ENCODE results near the gene NETO1.

NETO1 gene

DNA sequence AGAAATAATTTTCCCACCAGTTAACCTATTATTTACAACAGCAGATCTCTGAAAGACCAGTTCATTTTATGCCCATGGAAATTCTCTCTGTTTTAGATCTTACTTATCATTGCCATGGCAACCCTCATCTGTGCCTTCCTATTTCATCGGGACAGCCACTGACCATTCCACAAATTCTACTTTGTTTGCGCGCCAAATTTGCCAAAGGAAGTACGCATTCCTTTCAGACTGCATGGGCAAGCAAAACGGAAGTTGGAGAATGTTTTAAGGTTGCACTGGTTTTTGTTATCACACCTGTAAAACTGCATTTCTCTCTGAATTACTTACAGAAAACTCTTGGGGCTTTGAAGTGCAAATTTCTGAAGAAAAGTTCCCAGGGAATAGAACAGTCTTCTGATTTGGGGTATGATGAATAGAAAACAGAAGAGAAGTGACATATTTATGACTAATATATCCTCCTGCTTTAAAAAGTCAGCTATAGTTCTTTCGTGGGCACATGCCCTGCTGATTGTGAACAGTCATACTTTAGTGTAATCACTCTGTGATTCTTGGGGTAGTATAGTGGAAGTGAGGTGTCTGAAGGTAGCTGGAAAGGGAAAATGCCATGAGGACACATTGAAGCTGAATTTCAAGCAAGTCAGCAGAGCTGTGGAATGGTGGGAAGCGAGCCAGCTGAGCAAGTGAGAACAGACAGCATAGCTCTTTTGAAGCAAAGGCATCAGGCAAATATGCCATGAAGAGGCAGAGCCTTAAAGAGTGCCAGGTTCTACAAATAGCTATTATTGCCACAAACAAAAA lies 20.9 kb downstream of the NETO1 start:
- in situ Hi-C loops (cut with MboI; ENCODE audit: low sequenced_read_pairs), result no loop called here

DNA sequence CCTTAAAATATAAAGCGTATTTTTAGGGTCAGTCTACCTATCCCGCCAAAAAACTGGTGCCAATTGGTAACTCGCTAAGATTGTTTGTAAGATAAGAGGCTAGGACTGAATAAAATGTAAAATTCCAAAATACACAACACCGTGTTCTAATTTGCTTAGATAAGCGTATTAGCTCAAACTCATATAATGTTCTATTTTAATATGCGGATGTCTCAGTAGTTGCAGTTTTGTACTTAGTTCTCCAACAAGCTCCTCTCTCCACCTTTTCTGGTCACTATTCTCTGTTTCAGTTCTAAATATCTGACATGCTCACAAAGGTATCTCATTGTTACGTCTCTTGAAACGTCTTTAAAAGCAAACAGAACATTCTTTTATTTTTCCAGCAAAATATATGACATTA lies 24.0 kb downstream of the NETO1 start:
- in situ Hi-C loops (cut with MboI; ENCODE audit: low sequenced_read_pairs), result no loop called here

DNA sequence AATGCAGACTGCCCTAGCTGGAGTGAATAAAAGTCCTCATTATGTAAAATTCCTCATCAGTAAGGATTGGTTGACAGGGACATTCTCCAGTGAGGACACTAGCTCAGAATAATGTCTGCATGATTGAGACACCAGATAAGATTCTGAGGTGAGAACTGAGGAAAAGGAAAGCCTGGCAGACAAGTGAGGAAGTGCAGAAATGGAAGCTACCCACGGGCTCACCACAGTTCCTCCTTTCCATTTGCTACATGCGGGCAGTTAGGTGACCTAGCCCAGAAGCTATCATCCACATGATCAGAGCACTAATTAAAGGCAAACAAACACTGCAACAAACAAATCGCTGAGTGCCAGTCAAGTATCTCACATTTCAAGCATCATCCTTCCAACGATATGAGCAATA lies 27.7 kb downstream of the NETO1 start:
- in situ Hi-C loops (cut with MboI; ENCODE audit: low sequenced_read_pairs), result no loop called here

DNA sequence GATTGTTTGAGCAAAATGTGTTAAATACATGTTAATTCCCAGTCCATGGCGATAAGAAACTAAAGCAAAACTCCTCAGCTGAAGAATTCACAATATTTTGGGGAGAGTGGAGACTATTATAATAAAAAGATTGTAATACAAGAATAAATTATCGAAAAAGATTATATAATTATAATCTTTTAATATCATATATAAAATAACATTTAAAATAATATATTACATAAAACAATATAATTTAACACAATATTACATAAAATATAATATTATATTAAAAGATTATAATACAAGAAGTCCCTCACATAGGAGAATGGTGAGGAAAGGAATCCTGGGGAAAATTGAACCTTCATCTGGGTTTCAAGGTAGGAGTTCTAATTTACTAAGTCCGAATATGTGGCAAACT lies 33.1 kb downstream of the NETO1 start:
- in situ Hi-C loops (cut with MboI; ENCODE audit: low sequenced_read_pairs), result no loop called here

DNA sequence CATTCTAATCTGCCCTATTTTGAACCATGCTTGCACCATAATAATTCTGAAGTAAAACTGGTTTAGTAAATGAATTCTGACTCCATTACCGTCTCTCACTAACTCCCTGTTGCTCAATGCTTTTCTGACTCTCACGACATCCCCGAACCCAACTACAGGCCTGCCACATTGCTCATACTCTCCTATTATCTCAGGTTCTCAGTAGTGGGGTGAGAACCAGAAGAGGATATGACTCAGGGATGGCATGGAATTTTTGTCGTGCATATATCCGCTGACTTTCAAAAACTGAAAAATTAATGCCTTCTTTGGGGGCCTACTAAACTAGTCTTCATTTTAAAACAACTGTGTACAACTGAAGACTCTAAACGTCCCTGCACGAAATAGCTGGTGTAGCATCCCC lies 34.3 kb downstream of the NETO1 start:
- in situ Hi-C loops (cut with MboI; ENCODE audit: low sequenced_read_pairs), result no loop called here

DNA sequence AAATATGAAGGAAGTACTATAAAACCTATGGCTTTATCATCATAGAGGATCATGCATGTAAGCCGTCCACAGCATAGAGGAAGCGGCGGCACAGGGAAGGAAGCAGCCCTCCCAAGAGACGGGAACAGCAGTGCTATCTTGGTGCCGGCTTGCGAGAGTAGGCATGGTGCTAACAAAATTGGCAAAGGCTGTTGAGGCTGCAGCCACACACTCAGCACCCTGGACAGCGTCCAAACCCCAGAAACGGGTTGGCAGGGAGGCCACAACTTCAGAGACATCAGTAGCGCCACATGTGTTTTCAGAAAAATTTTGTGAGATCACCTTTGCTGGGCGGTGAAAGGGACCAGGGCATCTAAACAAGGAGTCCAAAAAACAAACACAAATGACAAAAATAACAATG lies 37.7 kb downstream of the NETO1 start:
- in situ Hi-C loops (cut with MboI; ENCODE audit: low sequenced_read_pairs), result no loop called here

DNA sequence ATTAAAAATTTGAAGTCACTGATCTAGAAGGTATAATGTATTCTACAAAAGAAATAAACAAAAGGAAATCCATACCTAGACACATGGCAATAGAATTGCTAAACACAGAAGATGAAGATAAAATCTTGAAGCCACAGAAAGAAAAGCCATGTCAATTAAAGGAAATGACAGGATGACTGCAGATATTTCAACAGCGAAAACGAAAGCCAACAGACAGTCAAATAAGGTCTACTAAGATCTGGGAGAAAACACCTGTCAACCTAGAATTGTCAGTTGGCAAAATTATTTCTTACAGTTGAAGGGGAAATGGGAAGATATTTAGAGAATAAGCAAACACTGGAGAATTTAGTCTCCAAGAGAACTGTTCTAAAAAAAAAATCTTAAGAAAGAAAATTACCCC lies 39.2 kb downstream of the NETO1 start:
- in situ Hi-C loops (cut with MboI; ENCODE audit: low sequenced_read_pairs), result no loop called here

DNA sequence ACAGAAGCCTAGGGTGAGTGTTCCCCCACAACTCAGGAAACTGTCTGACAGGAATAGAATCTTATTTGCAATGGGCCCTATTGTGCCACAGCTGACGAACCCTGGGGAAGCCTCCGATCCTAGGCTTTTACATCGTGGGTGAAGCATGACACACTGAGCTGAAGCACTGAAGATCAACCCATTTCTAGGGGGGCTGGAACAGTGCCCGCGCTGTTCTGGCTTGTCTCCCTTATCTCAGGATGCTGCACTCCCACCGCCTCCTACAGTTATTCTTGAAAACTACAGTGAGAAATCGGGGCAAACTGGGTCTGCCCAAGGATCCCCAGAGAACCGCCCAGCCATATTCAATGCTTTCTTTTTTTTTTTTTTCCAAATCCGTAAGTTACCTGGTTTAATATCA lies 41.1 kb downstream of the NETO1 start:
- in situ Hi-C loops (cut with MboI; ENCODE audit: low sequenced_read_pairs), result no loop called here

DNA sequence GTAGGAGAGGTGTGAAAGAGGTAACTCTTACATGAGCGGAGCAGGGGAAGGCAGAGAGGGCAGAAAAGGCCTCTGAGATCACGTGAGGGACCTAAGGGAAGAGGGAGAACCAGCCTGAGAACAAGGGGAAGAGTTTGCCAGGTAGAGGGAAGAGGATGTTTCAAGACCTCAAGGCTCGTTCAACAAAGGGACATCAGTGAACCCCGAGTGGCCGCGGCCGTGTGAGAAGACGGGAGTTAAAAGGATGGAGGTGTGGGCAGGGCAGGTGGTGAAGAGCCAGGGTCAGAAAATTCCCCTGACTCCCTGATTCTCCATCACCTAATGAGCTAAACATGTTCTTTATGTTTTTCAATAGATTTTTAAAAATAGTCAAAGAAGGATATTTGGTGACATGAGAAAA lies 44.4 kb downstream of the NETO1 start:
- in situ Hi-C loops (cut with MboI; ENCODE audit: low sequenced_read_pairs), result no loop called here

DNA sequence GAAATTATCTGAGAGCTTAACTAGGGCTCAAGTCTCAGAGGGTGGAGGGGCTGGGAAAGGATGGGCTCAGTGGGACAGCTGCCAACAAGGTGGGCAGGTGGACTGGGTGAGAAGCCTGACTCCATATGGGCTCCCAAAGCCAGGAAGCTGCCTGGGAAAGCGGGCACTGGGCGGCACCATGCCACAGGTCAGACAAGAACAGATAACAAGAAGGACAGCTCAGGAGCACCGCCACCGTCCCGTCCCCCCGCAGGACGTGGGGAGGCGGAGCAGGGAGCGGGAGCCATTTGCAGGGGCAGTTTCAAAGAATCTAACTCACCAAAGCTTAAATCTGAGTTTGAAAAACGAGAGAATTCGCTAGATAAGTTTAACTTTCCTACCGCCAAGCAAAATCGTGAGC lies 45.6 kb downstream of the NETO1 start:
- in situ Hi-C loops (cut with MboI; ENCODE audit: low sequenced_read_pairs), result no loop called here

DNA sequence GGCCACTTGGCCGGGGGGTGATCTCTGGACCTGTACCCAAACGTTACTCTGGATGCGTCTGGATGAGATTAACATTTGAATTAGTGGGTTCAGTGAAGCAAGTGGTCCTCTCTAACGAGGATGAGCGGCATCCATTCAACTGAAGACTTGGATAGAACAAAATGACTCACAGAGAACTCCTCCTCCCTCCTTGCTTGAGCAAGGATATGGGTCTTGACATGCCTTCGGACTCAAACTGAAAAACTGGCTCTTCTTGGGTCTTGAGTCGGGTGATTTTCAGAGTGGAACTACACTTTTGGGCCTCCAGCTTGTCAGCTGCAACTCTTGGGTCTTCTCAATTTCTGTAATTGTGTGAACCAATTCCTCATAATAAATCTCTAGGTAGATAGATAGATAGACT lies 47.2 kb downstream of the NETO1 start:
- in situ Hi-C loops (cut with MboI; ENCODE audit: low sequenced_read_pairs), result no loop called here

DNA sequence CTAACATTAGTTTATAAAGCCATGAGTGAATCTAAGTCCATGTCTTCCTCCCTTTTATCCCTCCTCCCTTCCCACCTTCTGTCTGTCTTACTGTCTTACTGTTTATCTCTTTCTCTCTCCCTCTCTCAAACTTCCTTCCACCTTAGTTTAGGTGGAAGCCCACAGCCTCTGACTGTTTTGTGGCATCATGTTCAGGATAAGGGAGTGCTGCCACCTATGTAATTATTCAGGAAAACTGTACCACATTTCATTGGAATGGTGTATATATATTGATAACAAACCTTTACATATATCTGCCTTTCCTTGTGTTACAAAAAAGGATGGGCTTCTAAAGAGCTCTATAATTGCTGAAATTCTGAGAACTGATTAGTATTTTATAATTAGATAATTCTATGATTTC lies 48.7 kb downstream of the NETO1 start:
- in situ Hi-C loops (cut with MboI; ENCODE audit: low sequenced_read_pairs), result no loop called here

DNA sequence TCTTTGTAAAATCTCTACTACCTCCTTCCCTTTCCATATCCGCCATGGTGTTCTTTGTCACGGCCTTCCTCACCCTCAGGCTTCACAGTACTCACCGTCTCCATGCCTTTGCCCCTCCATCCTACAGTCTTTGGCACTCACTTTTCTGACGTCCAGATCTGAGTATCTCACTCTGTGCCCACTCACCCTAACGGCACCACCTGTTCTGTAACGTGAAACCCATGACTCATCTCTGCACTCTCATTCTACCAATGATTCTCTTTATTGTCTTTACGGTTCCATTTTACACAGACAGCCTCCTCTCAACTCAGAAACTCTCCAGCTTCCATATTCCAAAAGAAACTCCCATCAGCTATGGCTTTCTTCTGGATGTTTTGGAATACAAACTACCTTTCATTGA lies 56.7 kb downstream of the NETO1 start:
- in situ Hi-C loops (cut with MboI; ENCODE audit: low sequenced_read_pairs), result no loop called here

DNA sequence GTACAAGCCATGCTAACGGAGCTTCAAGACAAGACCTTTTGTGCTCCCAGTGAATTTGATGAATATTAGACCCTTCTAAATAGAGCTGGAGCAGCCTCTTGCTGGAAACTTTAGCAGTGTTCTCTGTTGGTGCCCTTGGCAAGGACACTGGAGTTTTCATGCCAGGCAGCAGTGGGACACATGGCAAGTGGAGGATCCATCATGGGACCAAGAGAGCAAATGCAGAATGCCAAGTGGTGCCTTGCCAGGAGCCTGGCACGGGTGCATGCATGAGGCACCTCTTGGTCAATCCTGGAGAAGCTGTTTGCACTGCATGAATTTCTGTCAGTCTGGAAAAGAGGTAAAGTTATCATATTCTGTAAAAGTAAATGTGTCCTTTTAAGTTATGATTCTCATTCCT lies 59.1 kb downstream of the NETO1 start:
- in situ Hi-C loops (cut with MboI; ENCODE audit: low sequenced_read_pairs), result no loop called here

DNA sequence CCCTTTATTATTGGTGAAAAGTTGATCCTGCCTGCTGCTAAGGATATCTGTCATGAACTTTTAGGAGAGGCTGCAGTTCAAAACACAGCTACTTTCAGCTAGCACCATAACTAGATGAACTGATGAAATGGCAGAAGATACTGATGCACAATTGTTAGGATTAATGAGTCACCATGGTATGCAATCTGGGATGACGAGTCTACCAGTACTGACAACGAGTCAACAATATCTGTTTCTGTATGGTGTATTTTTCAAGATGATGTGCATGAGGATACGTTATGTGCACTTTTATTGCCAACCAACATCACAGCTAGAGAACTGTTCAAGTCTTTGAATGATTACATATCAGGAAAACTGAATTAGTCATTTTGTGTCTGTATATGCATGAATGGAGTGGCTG lies 68.7 kb downstream of the NETO1 start:
- in situ Hi-C loops (cut with MboI; ENCODE audit: low sequenced_read_pairs), result no loop called here

DNA sequence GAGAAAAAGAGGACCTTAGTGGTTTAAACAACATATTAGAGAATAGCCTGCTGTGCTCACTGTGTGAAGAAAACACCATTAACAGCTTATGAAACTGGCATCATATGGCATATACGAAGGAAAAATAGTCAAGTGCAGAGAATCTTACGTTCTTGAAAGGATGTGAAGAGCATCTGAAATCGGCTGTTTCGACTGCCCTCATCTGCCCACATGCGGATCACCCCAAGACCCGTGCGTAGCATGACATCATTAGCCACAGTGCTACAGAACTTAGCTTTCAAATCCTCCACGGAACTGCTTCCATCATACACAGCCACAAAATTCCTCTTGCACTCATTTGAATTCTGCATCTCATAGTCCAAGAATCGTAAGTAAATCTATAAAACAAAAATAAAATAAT lies 84.3 kb downstream of the NETO1 start:
- in situ Hi-C loops (cut with MboI; ENCODE audit: low sequenced_read_pairs), result no loop called here

DNA sequence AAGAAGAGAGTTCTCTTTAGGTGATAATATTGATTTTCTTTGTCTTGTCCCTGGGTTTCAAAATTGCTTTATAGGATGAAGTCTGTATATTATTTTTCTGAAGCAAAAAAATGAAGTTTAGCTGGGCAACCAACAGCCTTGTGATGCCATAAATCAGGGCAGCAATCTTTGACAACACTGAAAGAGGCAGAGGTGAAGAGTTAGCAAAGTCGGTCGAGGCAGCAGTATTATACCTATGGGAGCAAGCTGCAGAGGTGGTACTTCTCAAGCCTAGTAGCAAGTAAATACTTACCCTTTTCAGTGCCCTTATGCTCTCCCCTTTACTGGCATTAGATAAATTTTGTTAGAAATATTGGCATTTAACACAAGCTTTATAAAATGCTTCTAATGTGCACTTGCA lies 92.9 kb downstream of the NETO1 start:
- in situ Hi-C loops (cut with MboI; ENCODE audit: low sequenced_read_pairs), result no loop called here

DNA sequence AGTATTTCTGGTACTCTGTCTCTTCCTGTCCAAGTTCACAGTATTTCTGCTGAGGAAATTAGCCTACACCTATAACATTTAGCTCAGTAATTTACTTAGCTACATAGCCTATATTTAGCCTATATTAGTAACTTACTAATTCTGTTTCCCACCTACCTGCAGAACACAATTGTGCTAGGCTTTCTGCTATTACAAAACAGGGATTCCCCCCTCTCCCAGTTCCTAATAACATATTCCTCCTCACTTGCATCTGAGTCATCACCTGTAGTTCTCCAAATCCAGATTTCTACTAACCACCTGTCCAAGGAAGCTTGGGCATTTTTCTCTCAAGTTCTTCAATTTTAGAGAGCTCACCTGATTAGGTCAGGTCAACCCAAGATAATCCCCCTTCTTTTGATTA lies 94.9 kb downstream of the NETO1 start:
- in situ Hi-C loops (cut with MboI; ENCODE audit: low sequenced_read_pairs), result no loop called here

DNA sequence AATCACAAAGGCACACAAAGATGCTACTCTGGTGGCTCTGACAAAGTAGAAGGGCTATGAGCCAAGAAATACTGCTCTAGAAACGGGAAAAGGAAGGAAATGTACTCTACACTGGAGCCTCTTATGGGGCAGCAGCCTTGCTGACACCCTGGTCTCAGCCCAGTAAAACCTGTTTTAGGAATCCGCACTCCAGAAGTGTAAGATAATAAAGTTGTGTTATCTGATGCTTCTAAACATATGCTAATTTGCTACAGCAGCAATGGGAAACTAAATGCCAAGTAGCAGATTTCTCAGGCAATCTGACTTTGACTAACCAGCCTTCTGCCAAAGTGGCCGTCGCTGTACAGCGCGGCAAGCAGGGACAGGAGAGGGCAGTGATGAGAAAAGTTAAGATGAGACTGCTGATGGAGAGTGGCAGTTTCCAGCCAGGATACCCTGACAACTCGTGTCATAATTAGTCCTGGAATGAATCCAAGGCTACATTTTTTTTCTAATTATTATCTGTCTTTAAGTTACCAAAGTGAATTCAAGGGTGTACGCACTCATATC lies 99.0 kb downstream of the NETO1 start:
- in situ Hi-C loops (cut with MboI; ENCODE audit: low sequenced_read_pairs), result no loop called here

DNA sequence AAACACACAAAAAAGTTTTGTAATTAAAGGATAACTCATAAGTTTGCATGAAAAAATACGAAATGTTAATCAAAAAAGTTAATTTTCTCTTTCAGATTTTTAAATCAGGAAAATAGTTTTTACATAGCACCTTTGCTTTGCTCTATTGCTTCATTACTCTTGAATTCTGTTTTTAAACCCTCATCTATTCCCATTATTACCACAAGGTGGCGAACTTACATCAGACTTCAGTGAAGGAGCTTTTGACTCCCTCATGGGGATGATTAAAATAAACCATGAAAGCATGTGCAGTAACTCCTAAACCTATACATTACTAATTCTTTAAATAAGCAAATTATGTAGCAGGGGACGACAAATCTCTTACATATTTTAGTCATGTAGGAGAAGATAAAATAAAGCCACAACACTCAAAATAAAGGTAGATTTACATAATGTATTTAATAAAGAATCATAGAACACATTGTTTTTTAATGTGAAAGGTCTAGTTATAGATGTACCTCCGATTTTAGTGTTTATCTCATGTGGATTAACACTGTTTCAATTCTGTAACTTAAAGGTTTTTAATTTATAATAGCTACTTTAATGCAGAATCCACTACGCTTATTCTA lies 105.2 kb downstream of the NETO1 start:
- in situ Hi-C loops (cut with MboI; ENCODE audit: low sequenced_read_pairs), result no loop called here

DNA sequence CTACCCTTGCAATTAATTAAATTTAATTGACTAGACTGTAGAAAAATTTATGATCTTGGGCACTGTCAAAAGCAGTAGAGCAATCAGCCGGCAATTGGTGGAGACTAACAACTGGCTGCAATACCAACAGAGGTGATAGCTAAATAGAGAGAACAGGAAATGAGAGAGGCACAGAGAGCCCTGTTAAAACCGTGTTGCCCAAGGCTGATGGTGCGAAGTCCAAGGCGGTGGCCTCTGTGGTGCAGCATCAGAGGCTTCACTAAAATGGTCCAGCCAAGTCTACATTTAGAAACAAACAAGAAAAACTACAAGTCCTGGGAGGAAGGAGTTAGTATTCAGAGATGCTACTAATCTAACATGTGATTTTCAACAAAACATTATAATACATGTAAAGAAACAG lies 115.6 kb downstream of the NETO1 start:
- in situ Hi-C loops (cut with MboI; ENCODE audit: low sequenced_read_pairs), result no loop called here

DNA sequence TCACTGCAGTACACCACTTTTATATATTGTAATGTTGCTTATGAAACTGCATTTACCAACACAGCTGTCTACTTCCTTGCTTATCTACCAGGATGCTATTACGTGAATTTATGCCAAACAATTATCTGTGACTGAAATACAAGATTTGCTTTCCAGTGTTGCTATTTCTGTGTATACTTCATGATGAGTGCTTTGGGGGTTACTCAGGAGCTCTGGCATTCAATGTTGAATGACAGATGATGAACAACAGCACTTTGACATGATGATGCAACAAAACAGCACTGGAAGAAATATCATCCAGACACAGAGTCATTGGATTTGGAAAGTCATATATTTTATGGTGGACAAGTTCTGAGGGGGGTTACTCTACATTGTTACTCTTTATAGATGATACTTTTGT lies 125.8 kb downstream of the NETO1 start:
- in situ Hi-C loops (cut with MboI; ENCODE audit: low sequenced_read_pairs), result no loop called here

DNA sequence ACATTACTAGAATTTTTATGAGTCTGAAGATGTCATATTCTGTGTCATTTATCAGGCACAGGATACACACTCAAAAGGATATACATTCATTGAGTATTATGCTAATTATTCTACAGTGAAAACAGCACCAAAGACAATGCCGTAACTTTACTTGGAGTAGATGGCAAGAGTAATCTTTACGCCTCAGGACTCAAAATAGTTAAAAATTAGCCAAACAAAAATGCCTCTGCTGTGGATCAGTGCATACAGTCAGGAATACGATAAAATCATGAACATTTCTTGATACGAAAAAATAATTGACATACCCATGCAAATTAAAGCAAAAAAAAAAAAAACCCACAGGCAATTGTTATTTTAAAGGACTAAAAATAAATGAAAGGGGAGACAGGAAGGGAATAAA lies 129.7 kb downstream of the NETO1 start:
- in situ Hi-C loops (cut with MboI; ENCODE audit: low sequenced_read_pairs), result no loop called here
